ENCODE data around the gene SAMD13. TPM values are rescaled to one million over a fixed set of nuclear protein-coding genes. Genes with fewer than 3 reads are reported as not detected.

SAMD13 gene
- total RNA-seq, 1 donor from 2014 or later = 0.73 TPM

DNA sequence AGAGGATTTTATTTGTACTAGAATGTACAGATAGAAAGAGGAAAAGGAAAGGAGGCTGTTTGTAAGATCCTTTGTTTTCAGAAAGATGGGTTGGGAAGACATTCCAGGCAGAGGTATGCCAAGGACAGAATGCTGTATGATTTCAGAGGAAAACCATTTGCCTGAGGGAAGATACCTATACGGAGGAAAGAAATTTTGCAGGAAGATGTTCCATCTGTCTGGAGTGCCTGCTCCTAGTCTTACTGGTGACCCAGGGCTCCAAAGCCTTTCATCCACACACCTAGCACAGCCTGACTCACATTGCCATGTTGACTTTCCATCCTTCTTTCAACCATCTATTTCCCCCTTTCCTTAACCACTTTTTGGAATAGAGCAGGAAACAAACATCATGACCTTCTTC is 18.2 kb downstream of the SAMD13 start:
- no peak for DNase-seq
- intact Hi-C loops (cut with DNase I) = no loop called here
- no peak for ATAC-seq (ENCODE audit: poor library complexity)

DNA sequence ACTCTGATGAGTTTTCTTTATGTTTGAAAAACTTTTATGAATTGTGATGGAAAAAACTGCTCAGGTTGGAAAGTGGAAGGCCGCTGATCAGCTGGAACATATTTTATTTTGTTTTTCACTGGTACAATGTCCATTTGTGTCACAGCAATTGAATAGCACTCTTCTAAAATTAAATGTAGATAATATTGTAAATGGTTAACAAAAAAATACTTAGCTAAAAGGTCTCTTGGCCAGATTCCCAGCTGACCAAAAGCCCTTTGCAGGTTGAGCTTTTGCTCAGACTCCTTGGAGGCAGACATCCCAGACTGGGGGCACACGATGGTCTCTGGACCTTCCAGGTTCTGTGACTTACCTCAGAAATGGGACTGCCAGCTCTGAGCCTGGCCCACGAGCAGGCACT is 26.3 kb downstream of the SAMD13 start:
- intact Hi-C loops (cut with DNase I) = no loop called here
- no peak for DNase-seq
- ATAC-seq (ENCODE audit: poor library complexity) = no peak

DNA sequence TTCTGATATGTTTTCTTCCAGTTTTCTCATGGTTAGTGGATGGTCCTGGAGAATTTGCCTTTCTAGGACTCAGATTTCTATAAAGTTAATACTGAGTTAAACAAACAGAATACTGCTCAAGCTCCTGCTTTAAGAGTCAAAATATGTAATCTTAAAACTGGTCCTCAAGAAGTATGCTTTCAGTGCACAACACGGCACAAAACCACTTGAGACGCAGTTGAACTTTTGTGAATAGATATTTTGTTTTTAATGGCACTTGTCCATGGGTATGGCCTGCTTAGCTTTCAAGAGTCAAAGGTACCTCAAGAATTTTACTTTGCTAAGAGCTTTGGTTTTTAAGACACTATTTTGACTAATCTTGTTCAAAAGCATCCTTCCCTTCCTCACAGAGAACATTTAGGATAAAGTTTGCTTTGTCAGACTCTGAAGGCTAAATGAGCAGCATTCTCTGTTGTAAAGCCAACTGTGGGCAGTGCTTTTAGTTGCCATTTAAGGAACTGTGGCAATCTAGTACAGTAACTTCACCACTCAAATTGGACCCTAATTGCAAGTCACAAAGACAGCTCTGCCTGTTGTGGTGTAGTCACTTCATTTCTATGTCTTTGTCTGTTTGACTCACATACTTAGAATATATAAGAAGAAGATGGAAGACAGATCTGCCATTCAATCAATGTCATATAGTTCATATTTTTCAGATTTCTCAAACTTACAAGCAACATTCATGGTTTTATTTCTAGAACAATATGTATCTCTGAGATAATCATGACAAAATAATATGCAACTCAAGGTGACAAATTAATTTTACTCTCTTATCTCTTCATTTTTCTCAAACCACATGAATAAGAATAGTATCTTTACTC is 28.8 kb downstream of the SAMD13 start:
- DNase-seq (no peak), ATAC-seq (ENCODE audit: poor library complexity) (no peak)
- intact Hi-C loops (cut with DNase I) = no loop called here

DNA sequence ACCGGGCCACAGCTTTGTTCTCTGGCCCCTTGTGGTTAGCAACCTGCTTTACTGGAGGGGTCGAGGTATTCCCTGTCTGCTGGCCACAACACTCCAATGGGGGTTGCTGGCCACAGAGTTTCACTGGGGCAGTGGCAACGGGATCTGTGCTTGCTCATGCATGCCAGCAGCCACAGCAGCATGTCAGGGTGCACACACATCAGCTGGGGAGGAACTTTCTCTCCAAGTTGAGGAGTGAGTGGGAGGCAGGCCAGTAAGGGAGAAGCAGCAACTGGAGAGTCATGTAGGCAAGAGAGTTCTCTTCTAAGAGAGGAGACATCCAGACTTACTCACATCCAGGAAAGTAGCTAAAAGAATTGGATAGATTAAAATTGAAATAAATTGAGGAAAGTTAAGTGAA is 38.0 kb downstream of the SAMD13 start:
- ATAC-seq (ENCODE audit: poor library complexity) (no peak), DNase-seq (no peak)
- intact Hi-C loops (cut with DNase I) = no loop called here

DNA sequence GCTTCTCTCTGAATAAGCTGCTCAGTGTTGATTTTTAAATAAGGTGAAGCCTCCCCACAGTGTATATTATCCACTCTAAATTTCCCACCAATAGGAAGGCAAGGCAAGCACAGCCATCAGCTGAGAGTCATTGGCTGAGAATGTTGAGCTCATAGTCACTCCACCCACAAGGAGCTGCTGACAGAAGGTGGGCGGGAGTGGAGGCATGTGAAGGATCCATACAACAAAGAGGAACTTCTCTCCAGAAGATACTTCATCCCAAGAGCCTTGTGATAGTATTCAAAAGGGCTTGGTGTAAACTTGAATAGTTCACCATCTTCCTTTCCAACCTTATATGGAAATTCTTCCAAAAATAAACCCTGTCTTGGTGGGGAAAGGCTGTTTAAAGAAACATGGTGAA is 42.8 kb downstream of the SAMD13 start:
- intact Hi-C loops (cut with DNase I) = no loop called here
- no peak for ATAC-seq (ENCODE audit: poor library complexity)
- no peak for DNase-seq

DNA sequence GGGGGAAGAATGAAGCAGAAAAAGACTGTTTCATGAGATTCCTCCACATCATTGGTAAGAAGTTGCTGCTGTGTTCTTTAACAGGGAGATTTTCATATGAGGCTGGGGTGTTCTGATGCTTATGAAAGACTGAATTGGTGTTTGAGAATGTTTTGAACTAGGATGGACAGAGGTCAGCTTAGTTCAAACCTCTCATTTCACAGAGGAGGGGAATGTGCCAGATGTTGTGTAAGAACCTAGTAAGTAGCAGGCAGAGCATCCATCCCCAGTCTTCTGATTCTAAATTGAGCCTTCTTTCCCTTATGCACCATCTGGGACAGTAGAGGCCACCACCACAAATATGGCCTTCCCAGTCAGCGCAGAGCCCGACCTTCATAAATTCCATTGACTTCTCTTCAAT is 43.7 kb downstream of the SAMD13 start:
- intact Hi-C loops (cut with DNase I) = no loop called here
- ATAC-seq (ENCODE audit: poor library complexity) (peak; percentile 20), DNase-seq (no peak)

DNA sequence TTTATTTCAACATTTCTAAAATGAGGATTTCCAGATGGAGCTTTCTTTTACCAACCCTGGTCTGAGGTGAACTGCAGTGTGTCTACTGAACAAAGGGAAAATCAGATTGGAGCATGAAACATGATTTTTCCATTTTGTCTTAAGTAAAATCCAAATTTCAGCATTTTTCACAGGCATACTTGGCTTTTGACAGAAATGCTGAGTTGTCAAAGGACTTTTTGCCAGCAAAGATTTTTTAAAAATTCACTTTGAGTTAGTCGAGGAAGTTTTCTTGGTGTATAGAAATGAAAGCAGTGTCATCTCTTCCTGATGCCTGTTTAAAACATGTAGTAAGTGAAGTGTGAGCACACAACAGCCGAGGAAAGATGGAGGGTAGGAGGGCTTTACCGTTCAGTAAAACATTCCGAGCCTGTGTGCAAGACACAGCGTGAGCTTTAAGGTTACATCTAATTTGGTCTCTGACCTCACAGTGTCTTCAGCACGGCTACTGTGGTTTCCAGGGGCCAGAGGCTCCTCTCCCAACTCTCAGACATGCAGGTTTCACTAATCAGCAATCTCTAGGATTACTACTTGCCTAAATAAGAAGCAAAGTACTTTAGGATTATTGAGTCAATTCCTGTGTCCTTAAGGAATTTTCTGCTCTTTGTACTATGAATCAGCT is 45.9 kb downstream of the SAMD13 start:
- intact Hi-C loops (cut with DNase I) = no loop called here
- ATAC-seq (ENCODE audit: poor library complexity) (no peak), DNase-seq (no peak)

DNA sequence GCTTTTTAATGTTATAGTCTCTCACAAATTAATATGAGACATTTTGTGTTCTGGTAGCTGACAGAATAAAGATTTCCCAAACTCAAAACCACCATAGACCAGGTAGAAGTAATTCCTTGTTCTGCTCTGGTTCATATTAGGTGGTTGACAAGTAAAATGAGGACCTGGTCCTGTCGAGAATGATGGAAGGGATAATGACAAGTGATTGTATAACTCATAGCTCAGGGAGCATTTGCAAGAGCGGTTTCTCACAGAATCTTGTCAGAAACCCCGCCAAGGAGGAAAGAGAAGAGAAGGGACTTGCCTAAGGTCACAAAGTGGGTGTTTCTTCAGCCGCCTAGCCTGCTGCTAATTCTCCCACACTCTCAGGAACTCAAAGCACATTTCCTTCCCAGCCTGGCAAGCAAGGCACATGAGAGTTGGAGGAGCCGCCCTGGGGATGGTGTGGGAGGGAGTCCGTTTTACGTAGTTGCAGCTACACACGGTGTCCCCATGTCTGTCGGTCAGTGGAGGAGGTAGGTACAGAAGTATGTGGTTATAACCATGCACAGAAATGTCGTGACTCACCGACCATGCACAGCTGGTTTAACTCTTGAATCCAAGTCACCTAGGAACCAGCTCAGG is 46.5 kb downstream of the SAMD13 start:
- intact Hi-C loops (cut with DNase I) = no loop called here
- DNase-seq (no peak), ATAC-seq (ENCODE audit: poor library complexity) (no peak)

DNA sequence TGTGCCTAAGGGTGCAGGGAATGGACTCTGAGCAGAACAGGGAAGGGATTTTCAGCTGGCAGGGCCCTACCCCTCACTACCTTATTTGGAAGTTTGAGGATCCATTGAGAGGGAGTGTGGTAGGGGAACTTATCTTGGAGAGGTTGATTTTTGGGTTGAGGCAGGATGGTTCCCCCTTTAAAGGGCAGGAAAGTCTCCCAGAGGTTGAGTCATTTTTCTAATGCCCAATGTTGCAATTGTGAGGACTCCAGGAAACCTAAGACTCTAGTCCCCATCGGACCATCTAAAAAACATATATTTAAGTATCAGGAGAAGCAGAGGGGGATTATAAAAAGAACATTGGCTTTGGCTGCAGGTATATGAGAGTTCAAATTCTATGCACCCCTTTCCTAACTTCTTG is 47.3 kb downstream of the SAMD13 start:
- no peak for DNase-seq
- intact Hi-C loops (cut with DNase I) = no loop called here
- ATAC-seq (ENCODE audit: poor library complexity) = no peak

DNA sequence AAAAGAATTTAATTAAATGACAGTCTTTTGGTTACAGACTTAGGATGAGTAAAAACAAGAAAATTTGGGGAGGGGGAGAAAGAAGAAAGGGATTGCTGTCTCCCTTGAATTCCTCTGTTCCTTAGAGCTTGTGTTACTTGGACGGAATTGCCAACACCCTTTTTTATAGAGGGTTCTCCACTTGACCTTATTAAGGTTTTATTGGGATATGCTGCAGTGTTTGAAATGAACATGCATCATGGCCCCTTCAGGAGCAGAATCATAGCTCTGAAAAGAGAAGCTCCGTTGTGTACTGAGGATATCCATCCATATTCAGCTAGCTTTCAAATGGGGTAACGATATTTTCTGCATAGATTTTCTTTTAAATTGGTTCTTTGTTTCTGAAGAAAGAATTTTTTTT is 48.6 kb downstream of the SAMD13 start:
- intact Hi-C loops (cut with DNase I) = no loop called here
- no peak for DNase-seq
- ATAC-seq (ENCODE audit: poor library complexity) = no peak

DNA sequence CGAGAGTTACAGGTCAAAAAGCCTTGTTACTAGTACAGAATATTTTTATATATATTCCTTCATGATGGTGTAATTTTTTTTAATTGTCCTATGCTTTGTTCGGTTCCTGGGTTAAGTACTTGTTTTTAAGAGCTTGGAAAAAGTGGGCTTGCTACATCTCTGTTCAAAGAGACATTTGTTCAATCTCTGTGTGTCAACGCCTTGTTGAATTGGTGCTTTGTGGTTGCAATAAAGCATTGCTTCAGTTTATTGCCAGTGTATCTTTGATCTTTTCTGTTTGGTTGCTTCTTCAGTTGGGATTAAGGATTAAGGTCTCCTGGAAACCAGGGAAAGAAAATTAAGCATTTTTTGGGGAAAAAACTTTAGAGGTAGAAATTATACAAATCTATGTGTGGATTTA is 49.0 kb downstream of the SAMD13 start:
- DNase-seq (no peak), ATAC-seq (ENCODE audit: poor library complexity) (no peak)
- intact Hi-C loops (cut with DNase I) = no loop called here

DNA sequence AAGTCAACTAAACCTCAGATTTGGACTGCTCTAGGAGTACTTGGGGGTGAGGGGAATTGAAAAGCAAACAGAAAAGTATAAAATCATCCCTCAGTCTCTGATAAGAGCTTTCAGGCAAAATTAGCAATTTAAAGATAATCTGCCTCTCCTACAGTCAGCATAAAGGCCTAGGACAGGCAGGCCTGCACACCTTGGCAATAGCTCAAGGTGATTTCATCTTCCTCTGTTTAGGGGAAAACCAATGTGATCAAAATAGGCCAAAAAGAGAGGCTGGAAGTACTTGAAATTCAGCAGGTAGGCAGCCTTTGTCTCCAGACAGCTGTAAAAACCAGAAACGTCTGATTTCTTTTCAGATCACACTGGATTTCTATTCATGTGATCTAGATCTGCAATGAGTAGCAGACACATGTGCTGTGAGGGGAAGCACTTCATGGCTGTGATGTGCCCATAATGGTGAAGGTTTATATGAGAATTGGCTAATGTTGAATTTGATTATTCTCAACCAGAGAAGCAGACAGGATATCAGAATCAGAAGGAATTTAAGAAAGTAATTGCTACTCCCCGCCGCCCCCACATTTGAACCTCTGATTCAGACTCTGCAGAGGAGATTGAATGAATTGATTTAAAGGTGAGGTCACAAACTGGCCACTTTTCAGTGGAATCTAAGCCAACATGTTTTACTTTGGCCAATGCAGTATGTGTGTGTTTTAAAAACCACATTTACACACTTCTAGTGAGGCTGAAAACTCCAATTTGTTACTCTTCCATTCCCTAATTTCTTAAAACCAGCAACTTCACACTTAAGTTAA is 51.0 kb downstream of the SAMD13 start:
- DNase-seq (no peak), ATAC-seq (ENCODE audit: poor library complexity) (no peak)
- intact Hi-C loops (cut with DNase I) = no loop called here

DNA sequence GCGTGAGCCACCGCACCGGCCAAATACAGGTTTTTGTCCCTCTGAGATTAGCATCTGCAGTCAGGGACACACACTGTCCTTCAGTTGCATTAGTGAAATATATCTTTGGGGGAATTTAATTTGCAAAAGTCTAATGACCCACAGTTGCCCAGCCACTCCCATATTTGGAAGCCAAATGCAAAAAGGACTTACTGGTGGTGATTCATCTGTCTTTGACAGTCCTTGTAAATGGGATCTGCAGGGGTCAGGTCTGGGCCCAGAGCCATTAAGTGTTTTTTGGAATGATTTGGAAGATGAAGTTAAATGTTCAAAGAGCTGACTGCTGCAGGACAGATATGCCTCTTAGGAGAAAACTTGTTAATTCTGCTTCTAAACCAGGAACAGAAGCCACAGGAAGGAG is 52.2 kb downstream of the SAMD13 start:
- ATAC-seq (ENCODE audit: poor library complexity) = no peak
- DNase-seq = no peak
- intact Hi-C loops (cut with DNase I) = no loop called here

DNA sequence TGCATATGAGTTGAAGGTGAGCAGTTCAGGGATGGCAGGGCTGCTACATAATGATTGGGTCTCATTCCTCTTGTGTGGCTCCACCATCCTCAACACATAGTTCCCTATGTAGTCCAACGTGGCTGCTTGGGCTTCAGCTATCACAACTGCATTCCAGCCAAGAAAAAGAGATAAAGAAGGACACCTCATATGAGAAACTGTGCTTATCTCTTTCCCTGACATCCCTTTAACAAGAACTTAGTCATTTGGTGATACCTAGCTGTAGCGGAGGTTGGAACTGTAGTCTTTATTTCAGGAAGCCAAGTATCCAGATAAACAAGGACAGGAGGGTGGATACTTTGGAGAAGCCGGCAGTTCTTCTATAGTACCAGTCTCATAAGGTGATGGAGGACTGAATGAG is 54.0 kb downstream of the SAMD13 start:
- ATAC-seq (ENCODE audit: poor library complexity) (no peak), DNase-seq (no peak)
- intact Hi-C loops (cut with DNase I) = no loop called here

DNA sequence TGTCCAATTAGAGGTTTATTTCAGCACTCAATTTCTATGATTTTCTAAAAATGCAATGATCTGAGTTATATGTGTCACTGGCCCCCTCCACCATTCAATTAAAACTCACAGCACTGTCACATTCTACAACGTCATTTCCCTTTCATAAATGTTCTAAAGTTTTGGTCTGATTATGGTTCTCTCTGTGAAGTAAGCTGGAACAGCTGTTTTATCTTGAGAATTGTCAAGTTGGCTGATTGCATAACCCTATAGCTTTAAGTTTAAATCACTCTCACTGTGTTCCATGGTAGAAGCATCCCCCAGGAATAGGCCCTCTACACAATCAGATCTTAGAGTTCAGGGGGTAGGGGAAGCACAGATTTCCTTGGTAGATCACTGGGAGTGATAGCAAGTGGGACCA is 55.4 kb downstream of the SAMD13 start:
- ATAC-seq (ENCODE audit: poor library complexity) = no peak
- intact Hi-C loops (cut with DNase I) = no loop called here
- DNase-seq = no peak

DNA sequence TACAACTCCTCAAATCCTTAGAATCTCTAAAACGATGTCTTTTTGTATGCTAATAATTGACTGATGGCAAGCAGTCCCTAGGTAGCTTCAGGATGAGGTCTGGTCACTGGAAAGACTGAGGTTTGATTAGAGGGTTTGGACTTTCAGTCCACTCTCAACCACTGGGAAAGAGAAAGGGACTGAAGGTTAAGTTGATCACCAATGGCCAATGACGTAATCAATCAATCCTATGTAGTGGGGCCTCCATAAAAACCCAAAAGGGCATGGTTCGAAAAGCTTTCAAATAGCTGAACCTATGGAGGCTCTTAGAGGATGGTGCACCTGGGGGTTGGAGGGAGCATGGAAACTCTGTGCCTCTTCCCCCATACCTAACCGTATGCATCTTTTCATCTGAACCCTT is 57.2 kb downstream of the SAMD13 start:
- no peak for DNase-seq
- intact Hi-C loops (cut with DNase I) = no loop called here
- ATAC-seq (ENCODE audit: poor library complexity) = no peak

DNA sequence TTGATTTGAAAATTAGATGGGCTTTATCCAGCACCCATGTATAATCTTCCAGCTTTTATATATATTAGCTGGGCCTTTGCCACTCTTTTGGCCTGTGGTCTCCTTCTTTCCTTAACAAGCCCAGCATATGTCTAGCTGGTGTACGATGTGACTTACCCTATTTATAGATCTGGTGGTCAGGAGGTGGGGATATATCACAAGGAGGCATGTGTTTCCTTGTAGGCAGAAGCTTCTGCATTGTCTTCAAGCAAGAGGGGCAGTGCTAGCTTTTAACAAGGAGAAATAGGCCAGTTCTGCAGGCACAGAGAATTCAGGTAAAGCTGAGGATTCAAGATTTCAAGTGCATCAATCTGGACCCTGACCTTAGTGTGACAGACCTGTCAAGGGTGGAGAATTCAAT is 58.8 kb downstream of the SAMD13 start:
- DNase-seq (no peak), ATAC-seq (ENCODE audit: poor library complexity) (no peak)
- intact Hi-C loops (cut with DNase I) = no loop called here

DNA sequence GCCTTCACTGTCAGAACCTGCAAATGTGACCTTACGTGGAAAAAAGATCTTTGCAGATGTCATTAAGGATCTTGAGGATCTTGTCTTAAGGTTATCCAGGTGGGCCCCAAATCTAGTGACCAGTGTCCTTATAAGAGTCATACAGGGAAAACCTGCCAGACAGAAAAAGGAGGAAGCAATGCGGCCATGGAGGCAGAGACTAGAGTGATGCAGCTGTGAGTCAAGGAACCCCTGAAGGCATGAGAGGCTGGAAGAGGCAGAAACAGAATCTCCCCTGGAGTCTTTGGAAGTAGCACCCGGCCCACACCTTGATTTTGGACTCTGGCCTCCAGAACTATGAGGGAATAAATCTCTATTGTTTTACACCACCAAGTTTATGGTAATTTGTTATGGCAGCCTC is 60.3 kb downstream of the SAMD13 start:
- DNase-seq = no peak
- intact Hi-C loops (cut with DNase I) = no loop called here

DNA sequence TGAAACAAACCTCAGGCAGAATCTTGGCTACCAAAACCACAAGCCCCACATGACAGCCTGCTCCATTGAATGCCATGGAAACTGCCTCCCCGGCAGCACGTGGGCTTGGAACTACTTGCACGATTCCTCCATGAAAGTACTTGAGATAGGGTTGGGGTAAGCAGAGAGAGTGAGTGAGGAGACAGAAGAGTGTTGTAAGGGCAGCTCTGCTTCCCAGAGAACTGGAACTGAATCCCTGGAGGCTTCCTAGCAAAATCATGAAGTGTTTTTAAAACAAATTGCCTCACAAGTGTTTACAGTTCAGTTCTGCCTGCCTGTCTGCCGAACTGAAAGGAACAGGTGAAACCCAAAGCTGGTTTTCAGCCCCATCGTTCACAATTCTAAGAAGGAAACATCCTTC is 61.5 kb downstream of the SAMD13 start:
- ATAC-seq (ENCODE audit: poor library complexity) = no peak
- no peak for DNase-seq
- intact Hi-C loops (cut with DNase I) = no loop called here

More for the DNA sequence above, 60.3 kb downstream of the SAMD13 start:
- no peak for ATAC-seq (ENCODE audit: poor library complexity)
